ENCODE measurements around the gene ARSB. TPM values are rescaled to one million over a fixed set of nuclear protein-coding genes. Genes with fewer than 3 reads are reported as not detected.
"Not testable (repeated sequence)": the region's sequence is repeated elsewhere in the genome, so short reads cannot be mapped to it uniquely, and the experiment has no call there.

ARSB gene
- total RNA-seq, 1 donor from 2014 or later = 21.6 TPM

- intact Hi-C loops (cut with DNase I) = no loop called here
- Histone ChIP-seq H3K4me3 (no peak overlapping the region), H3K27me3 (ENCODE audit: low read depth) (no peaks in the 10 kb centered on the region), H3K9me3 (no peaks in the 10 kb centered on the region), H3K4me1 (no peaks in the 10 kb centered on the region), H3K27ac (no peak overlapping the region), H3K36me3 (no peaks in the 10 kb centered on the region)
- TF ChIP-seq CTCF (IDR thresholded peaks at IDR 0.05) = no peak
- no peak for DNase-seq
- ATAC-seq = peak in 1 of 2 donors; percentile 42
These were observed 97.6 kb downstream of the ARSB start for GRCh38 chr5:78887384-78888118.

GRCh38 chr5:78886341-78887230 is 98.5 kb downstream of the ARSB start:
- no peak overlapping the region for H3K27ac ChIP-seq
- no peaks in the 10 kb centered on the region for H3K27me3 ChIP-seq (ENCODE audit: low read depth)
- DNase-seq = no peak
- H3K4me3 ChIP-seq = no peak overlapping the region
- ATAC-seq = no peak
- H3K4me1 ChIP-seq = no peaks in the 10 kb centered on the region
- no peaks in the 10 kb centered on the region for H3K9me3 ChIP-seq
- intact Hi-C loops (cut with DNase I) = no loop called here
- no peaks in the 10 kb centered on the region for H3K36me3 ChIP-seq
- TF ChIP-seq CTCF (IDR thresholded peaks at IDR 0.05) = peak; percentile 59

DNA sequence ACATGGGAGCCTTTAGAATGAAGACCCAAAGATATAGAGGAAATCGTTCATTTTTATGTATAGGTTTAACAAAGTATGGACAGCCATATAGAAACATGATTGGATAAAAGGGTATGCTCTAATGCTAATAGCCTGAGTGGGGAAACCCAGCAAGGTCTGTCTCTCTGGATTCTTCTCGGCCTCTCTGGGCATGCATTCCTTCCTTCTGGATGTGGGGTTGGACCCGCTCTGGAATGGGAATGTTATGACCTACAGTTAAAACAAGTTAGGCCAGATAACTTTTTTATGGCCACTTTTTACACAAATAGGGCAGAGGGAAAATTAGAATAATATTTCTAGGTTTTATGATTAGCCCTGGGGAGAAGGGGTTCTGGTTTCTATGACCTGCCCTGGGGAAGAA is 103.2 kb downstream of the ARSB start:
- DNase-seq (no peak), ATAC-seq (no peak)
- Histone ChIP-seq H3K4me1 (no peaks in the 10 kb centered on the region), H3K36me3 (no peaks in the 10 kb centered on the region), H3K4me3 (no peak overlapping the region), H3K9me3 (no peaks in the 10 kb centered on the region), H3K27ac (no peak overlapping the region), H3K27me3 (ENCODE audit: low read depth) (no peaks in the 10 kb centered on the region)
- intact Hi-C loops (cut with DNase I) = no loop called here
- no peak for TF ChIP-seq CTCF (IDR thresholded peaks at IDR 0.05)

DNA sequence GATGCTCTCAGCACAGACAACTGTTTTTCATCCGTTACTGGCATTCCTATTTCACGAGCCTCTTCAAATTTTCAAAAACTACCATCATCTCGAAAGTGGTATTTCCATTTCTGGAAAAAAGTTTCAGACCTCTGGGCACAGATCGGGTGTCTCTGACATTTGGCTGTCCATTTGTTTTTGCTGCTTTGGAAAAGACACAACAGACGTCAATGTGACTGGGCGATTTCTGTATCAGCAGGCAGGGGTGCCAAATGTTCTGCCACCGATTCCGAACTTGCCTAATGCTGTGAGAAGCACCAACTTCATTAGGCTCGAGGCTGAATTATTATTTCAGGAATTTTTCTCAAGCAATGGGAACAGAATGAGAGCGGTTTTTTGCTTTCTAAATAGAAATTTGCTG is 105.6 kb downstream of the ARSB start:
- H3K9me3 ChIP-seq = no peaks in the 10 kb centered on the region
- H3K27me3 ChIP-seq (ENCODE audit: low read depth) = no peaks in the 10 kb centered on the region
- H3K27ac ChIP-seq = no peak overlapping the region
- TF ChIP-seq CTCF (IDR thresholded peaks at IDR 0.05) = no peak
- H3K4me3 ChIP-seq = no peak overlapping the region
- ATAC-seq (no peak), DNase-seq (no peak)
- intact Hi-C loops (cut with DNase I) = no loop called here
- no peaks in the 10 kb centered on the region for H3K36me3 ChIP-seq
- H3K4me1 ChIP-seq = no peaks in the 10 kb centered on the region

DNA sequence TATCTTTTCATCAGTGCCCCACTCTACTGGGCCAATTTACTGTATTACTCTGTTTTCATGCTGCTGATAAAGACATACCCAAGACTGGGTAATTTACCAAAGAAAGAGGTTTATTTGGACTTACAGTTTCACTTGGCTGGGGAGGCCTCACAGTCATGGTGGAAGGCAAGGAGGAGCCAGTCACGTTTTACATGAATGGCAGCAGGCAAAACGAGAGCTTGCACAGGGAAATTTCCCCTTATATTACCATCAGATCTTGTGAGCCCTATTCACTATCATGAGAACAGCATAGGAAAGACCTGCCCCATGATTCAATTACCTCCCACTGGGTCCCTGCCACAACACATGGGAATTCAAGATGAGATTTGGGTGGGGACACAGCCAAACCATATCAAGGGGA is 119.0 kb downstream of the ARSB start:
- H3K36me3 ChIP-seq; ATAC-seq; H3K9me3 ChIP-seq; H3K27ac ChIP-seq; H3K4me1 ChIP-seq; H3K4me3 ChIP-seq; intact Hi-C loops (cut with DNase I); H3K27me3 ChIP-seq (ENCODE audit: low read depth); DNase-seq: not testable (repeated sequence)

GRCh38 chr5:78858364-78858763 is 126.7 kb downstream of the ARSB start:
- Histone ChIP-seq H3K27ac (no peak overlapping the region), H3K4me1 (no peaks in the 10 kb centered on the region), H3K4me3 (no peak overlapping the region), H3K27me3 (ENCODE audit: low read depth) (no peaks in the 10 kb centered on the region), H3K36me3 (no peaks in the 10 kb centered on the region), H3K9me3 (peaks cover 3% of the 10 kb centered on the region)
- intact Hi-C loops (cut with DNase I) = no loop called here
- ATAC-seq (no peak), DNase-seq (no peak)
- no peak for TF ChIP-seq CTCF (IDR thresholded peaks at IDR 0.05)
